ENCODE measurements around the gene JADE2.

JADE2 gene

DNA sequence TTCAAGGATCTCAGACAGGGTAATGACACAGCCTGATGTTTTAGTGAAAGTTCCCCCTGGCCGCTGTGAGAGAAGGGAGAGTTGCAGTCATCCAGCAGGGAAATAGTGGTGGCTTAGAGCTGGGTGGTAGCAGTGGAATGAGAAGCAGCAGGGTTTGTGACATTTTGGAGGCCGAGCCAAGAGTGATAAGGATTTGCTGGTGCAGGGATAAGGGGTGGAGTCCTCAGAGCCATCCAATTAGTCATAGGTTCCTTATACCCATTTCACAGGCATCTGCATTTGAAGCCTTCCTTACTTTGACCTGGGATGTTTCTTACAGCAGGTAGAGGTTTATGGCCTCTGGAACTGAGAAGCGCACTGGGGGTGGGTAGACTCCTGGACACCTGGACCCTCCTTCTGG lies 12.8 kb downstream of the JADE2 start:
- Histone ChIP-seq H3K27me3 (no peaks in the 10 kb centered on the region), H3K27ac (no peak overlapping the region), H3K9me3 (no peaks in the 10 kb centered on the region), H3K4me1 (ENCODE audit: control insufficient read depth in 1 of 2, insufficient read depth in 1 of 2, low read depth in 1 of 2, low read length in 1 of 2) (peaks cover 0 to 2% of the 10 kb centered on the region in 2 experiments), H3K36me3 (peaks cover 35% of the 10 kb centered on the region), H3K4me3 (ENCODE audit: low read depth in 1 of 2, low read length in 1 of 2) (no peak overlapping the region)
- TF ChIP-seq, protein P1, sequence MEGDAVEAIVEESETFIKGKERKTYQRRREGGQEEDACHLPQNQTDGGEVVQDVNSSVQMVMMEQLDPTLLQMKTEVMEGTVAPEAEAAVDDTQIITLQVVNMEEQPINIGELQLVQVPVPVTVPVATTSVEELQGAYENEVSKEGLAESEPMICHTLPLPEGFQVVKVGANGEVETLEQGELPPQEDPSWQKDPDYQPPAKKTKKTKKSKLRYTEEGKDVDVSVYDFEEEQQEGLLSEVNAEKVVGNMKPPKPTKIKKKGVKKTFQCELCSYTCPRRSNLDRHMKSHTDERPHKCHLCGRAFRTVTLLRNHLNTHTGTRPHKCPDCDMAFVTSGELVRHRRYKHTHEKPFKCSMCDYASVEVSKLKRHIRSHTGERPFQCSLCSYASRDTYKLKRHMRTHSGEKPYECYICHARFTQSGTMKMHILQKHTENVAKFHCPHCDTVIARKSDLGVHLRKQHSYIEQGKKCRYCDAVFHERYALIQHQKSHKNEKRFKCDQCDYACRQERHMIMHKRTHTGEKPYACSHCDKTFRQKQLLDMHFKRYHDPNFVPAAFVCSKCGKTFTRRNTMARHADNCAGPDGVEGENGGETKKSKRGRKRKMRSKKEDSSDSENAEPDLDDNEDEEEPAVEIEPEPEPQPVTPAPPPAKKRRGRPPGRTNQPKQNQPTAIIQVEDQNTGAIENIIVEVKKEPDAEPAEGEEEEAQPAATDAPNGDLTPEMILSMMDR (IDR thresholded peaks at IDR 0.05): no peak

GRCh38 chr5:134539732-134540131 lies 14.3 kb downstream of the JADE2 start:
- TF ChIP-seq, protein P1 (IDR thresholded peaks at IDR 0.05): no peak
- Histone ChIP-seq H3K9me3 (no peaks in the 10 kb centered on the region), H3K4me3 (ENCODE audit: low read depth in 1 of 2, low read length in 1 of 2) (no peak overlapping the region), H3K36me3 (peaks cover 35% of the 10 kb centered on the region), H3K27ac (no peak overlapping the region), H3K27me3 (no peaks in the 10 kb centered on the region), H3K4me1 (ENCODE audit: control insufficient read depth in 1 of 2, insufficient read depth in 1 of 2, low read depth in 1 of 2, low read length in 1 of 2) (peaks cover 7 to 14% of the 10 kb centered on the region in 2 experiments)

- peaks cover 35% of the 10 kb centered on the region for H3K36me3 ChIP-seq
Observed at GRCh38 chr5:134540747-134541733, 15.6 kb downstream of the JADE2 start.

DNA sequence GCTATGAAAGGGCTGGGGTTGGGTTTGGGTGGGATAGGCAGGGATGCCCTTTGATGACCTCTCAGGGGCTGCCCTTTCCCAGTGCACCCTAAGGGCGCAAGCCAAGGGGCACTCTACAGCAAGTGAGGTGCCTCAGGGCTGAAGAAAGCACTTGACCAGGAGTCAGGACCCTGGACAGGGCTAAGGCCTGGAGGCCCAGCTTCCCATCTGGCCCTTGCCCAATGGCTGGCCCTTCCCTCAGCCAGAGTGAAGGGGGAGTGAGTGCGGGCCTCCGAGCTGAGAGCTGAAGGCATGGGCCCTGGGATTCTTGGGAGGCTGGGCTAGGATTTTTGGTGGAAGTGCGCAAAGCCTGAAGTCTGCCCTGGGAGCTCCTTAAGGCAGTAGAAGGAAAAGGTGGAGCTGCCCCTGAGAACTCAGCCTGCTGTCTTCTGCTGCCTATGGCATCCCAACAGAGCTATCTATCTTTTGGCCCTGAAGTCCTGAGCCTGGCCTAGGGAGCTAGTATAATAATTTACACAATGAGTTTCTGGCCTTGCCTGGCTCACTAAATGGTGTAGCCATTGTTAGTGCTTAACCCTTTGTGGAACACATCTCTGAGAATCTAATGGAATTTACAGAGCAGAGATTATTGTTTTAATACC lies 16.4 kb downstream of the JADE2 start:
- no peak overlapping the region for H3K4me3 ChIP-seq (ENCODE audit: low read depth in 1 of 2, low read length in 1 of 2)
- peaks cover 34% of the 10 kb centered on the region for H3K36me3 ChIP-seq
- TF ChIP-seq, protein P1 (IDR thresholded peaks at IDR 0.05): no peak
- H3K4me1 ChIP-seq (ENCODE audit: control insufficient read depth in 1 of 2, insufficient read depth in 1 of 2, low read depth in 1 of 2, low read length in 1 of 2): peaks cover 13 to 26% of the 10 kb centered on the region in 2 experiments
- H3K9me3 ChIP-seq: no peaks in the 10 kb centered on the region
- no peak overlapping the region for H3K27ac ChIP-seq
- H3K27me3 ChIP-seq: no peaks in the 10 kb centered on the region

More at GRCh38 chr5:134540747-134541733, 15.6 kb downstream of the JADE2 start:
- Histone ChIP-seq H3K27ac (no peak overlapping the region), H3K9me3 (no peaks in the 10 kb centered on the region), H3K27me3 (no peaks in the 10 kb centered on the region), H3K4me1 (ENCODE audit: control insufficient read depth in 1 of 2, insufficient read depth in 1 of 2, low read depth in 1 of 2, low read length in 1 of 2) (peaks cover 13 to 25% of the 10 kb centered on the region in 2 experiments), H3K4me3 (ENCODE audit: low read depth in 1 of 2, low read length in 1 of 2) (no peak overlapping the region)
- TF ChIP-seq, protein P1 (IDR thresholded peaks at IDR 0.05): no peak

DNA sequence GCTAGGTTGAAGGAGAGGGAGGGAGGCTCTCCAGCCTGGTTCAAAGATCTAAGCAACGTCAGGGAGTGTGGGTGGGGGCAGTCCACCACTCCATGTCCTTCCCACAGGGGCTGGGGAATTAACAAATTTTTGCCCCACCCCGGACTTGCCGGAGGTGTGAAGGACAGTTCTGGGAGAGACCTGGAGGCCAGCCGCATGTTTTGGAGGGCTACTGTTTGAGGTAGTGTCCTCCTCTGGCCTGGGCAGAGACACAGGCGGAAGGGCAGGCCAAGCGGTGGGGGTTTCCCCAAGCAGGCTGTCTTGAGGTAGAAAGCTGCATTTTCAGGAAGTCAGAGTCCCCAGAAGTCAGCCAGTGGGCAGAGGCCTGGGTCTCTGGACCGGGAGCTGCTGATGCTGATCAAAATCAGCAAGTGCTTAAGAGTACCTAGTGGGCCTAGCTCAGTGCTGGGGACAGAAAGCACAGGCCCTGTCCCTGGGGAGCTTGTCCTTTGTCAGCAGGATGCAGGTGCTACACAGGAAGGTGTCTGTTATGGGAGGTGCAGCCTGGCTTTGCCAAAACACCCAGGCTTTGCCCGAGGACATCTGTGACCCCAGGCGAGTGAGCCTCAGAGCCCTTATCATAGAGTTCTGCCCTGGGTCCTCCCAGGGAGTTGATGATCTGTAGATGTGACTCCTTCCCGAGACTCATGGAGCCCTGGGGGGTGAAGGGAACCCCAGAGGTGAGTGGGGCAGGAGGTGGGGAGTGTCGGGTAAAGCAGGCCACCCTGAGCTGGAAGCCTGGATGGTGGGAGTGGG lies 18.5 kb downstream of the JADE2 start:
- peak overlapping the region; percentile 47 for H3K27ac ChIP-seq
- H3K9me3 ChIP-seq: no peaks in the 10 kb centered on the region
- H3K36me3 ChIP-seq: peaks cover 25% of the 10 kb centered on the region
- no peak overlapping the region for H3K4me3 ChIP-seq (ENCODE audit: low read depth in 1 of 2, low read length in 1 of 2)
- H3K4me1 ChIP-seq (ENCODE audit: control insufficient read depth in 1 of 2, insufficient read depth in 1 of 2, low read depth in 1 of 2, low read length in 1 of 2): peaks cover 13 to 30% of the 10 kb centered on the region in 2 experiments
- no peaks in the 10 kb centered on the region for H3K27me3 ChIP-seq
- TF ChIP-seq, protein P1 (IDR thresholded peaks at IDR 0.05): no peak

Measured in neutrophil (primary cell).